Kidney epithelial cell (primary cell): ENCODE data around the gene PLPP6. TPM values are rescaled to one million over a fixed set of nuclear protein-coding genes. Genes with fewer than 3 reads are reported as not detected.

ENCODE experiments used
- DNase-seq: peaks from one replicate; pipeline ENCODE4 v3.0.0-alpha.2; 2010; ENCODE audit warnings: low read depth
- H3K27me3 ChIP-seq: 2 replicates; pipeline ENCODE4 v1.6.0; 2011; ENCODE audit warnings: low read length; ENCODE audit not compliant: control insufficient read depth, insufficient read depth
- H3K36me3 ChIP-seq: 2 replicates; pipeline ENCODE4 v1.5.1; 2011; ENCODE audit warnings: low read length; ENCODE audit not compliant: control insufficient read depth, insufficient read depth
- H3K4me3 ChIP-seq: 2 replicates; pipeline ENCODE4 v1.5.1; 2011; ENCODE audit warnings: low read depth, mild to moderate bottlenecking, control low read depth, low read length
- total RNA-seq: library from RNA; depleted of rRNA; stranded (reverse); fragments of >200 nt; gene quantifications from 2 replicates; pipeline ENCODE4 v1.2.3, GENCODE V29; 2015
- TF ChIP-seq, protein P1 (sequence below): IDR thresholded peaks from 2 replicates; pipeline ENCODE4 v1.5.1; 2011; ENCODE audit warnings: mild to moderate bottlenecking, moderate library complexity, low read length, control low read depth, inconsistent platforms; ENCODE audit not compliant: insufficient read depth, poor library complexity, severe bottlenecking

Gene PLPP6
- total RNA-seq, 1 donor from 2014 or later: 10.0 TPM

DNA sequence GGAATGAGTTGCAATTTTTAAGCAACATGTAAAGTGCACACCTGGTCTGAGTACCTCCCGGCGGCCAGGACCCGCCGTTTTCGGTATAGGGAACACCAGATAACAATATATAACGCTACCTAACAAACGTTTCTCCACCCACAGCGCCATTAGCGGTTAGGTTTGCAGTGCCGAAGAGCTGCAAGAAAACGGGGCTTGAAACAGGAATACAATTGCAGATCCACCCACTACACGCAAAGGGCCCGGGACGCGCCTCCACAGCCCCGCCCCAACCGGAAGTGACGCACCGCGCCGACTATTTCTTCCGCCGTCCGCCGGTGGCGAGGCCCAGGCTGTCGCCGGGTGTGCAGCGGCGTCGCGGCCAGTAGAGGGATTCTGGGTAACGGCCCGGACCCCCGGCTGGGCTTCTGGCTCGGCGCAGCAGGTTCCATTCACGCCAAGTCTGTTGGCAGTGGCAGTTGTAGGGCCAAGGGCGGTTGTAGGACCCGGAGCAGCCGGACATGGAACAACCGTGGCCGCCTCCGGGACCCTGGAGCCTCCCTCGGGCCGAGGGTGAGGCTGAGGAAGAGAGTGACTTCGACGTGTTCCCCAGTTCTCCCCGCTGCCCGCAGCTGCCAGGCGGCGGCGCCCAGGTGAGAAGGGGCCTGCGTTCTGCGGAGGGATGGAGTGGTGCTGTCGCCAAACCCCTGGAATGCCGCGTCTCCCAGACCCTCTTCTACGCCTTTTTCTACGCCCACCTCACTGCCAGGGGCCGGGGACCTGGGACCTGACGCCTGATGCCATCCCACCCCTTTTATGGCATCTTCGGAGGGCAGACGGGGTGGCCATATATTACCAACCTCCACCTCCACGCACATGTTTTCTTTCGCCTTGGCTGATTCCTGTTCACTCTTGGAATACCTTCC is 17.4 kb downstream of the PLPP6 start, which contains the start of gene CDC37L1:
CDC37L1 (plus strand) TSS at position 302 of the 905 bp plus-strand sequence; CDS start at position 501, 199 bp downstream.
- DNase-seq: peak; percentile 80
- TF ChIP-seq, protein P1, sequence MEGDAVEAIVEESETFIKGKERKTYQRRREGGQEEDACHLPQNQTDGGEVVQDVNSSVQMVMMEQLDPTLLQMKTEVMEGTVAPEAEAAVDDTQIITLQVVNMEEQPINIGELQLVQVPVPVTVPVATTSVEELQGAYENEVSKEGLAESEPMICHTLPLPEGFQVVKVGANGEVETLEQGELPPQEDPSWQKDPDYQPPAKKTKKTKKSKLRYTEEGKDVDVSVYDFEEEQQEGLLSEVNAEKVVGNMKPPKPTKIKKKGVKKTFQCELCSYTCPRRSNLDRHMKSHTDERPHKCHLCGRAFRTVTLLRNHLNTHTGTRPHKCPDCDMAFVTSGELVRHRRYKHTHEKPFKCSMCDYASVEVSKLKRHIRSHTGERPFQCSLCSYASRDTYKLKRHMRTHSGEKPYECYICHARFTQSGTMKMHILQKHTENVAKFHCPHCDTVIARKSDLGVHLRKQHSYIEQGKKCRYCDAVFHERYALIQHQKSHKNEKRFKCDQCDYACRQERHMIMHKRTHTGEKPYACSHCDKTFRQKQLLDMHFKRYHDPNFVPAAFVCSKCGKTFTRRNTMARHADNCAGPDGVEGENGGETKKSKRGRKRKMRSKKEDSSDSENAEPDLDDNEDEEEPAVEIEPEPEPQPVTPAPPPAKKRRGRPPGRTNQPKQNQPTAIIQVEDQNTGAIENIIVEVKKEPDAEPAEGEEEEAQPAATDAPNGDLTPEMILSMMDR: peak; percentile 61
- peak within 1 kb of the TSS; percentile 54 for H3K4me3 ChIP-seq
- H3K27me3 ChIP-seq: no peaks in the 10 kb centered on the region
- H3K36me3 ChIP-seq: no peaks in the 10 kb centered on the region

DNA sequence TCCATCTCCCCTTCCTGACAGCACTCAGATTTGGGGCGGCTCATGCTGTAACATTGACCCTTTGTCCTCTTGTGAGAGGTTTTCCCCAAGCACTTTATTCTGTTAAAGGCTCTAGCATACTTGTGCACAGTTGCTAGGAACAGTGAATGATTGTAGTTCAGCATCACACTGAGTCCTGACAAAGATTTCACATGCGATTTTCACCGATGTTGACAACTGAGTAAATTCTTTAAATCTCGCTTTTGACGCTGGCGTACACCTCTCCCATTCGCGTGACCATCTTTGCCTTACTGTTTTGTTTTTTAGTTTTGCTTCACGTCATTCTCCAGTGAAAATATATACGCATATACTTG is 18.1 kb downstream of the PLPP6 start:
- H3K27me3 ChIP-seq: no peaks in the 10 kb centered on the region
- TF ChIP-seq, protein P1: no peak
- no peak for DNase-seq

DNA sequence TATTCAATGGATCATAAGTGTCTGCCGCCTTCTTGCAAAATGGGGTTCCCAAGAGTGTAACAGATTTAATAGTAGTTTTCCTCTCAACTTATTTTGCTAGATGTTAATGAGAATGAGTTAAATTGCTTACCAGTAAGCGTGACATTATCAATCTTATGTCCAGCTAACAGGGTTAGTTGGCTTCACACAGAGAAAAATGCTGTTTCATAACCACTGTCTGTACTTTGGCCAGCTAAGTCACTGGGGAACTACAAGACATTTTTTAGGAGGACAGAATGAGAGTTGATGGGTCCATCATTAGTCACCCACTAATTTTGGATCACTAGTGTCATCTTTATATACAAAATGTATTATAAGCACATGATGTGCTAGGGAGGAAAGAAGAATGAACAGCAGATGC is 18.7 kb downstream of the PLPP6 start:
- Histone ChIP-seq H3K27me3 (no peaks in the 10 kb centered on the region), H3K4me3 (peak overlapping the region; percentile 54), H3K36me3 (no peaks in the 10 kb centered on the region)
- TF ChIP-seq, protein P1: no peak
- DNase-seq: no peak

More for the DNA sequence above, 18.1 kb downstream of the PLPP6 start:
- Histone ChIP-seq H3K4me3 (peak overlapping the region; percentile 54), H3K36me3 (no peaks in the 10 kb centered on the region)

DNA sequence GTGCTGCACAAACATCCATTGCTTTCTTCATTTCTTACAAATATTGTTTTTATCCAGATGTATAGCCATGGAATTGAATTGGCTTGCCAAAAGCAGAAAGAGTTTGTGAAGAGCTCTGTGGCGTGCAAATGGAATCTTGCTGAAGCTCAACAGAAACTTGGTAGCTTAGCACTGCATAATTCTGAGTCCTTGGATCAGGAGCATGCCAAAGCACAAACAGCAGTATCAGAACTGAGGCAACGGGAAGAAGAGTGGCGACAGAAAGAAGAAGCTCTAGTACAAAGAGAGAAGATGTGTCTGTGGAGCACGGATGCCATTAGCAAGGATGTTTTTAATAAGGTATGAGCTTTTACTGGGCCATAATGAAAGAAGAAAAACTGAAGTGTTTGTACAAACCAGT is 22.7 kb downstream of the PLPP6 start:
- no peak for DNase-seq
- TF ChIP-seq, protein P1: no peak
- H3K36me3 ChIP-seq: peaks cover 2% of the 10 kb centered on the region
- no peaks in the 10 kb centered on the region for H3K27me3 ChIP-seq
- H3K4me3 ChIP-seq: no peak overlapping the region

DNA sequence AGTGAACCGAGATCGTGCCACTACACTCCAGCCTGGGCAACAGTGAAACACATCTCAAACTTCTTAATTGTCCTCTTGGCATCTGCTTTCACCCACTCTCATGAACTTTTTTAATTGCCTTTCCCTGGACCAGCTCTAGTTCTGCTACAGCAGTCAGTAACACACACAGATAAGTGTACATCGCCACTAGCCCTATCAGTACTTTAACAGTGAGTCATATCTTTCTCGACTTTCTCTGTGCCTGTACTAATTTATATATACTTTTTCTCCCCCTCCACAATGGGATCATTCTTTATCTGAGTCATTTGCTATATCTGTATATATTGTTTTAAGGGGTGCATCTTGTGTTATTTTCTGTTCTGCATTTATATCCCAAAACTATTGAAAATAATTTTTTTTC is 24.0 kb downstream of the PLPP6 start:
- TF ChIP-seq, protein P1: no peak
- Histone ChIP-seq H3K27me3 (no peaks in the 10 kb centered on the region), H3K36me3 (peaks cover 2% of the 10 kb centered on the region), H3K4me3 (no peak overlapping the region)
- DNase-seq: no peak
